ENCODE measurements around the gene TUBB4B.

Gene TUBB4B

GRCh38 chr9:137240841-137241489 lies at the start of gene TUBB4B:
Gene TUBB4B, plus strand, starts transcription at chr9:137241287. Its CDS starts 74 bp downstream, at chr9:137241361.
- TF ChIP-seq, protein P1, sequence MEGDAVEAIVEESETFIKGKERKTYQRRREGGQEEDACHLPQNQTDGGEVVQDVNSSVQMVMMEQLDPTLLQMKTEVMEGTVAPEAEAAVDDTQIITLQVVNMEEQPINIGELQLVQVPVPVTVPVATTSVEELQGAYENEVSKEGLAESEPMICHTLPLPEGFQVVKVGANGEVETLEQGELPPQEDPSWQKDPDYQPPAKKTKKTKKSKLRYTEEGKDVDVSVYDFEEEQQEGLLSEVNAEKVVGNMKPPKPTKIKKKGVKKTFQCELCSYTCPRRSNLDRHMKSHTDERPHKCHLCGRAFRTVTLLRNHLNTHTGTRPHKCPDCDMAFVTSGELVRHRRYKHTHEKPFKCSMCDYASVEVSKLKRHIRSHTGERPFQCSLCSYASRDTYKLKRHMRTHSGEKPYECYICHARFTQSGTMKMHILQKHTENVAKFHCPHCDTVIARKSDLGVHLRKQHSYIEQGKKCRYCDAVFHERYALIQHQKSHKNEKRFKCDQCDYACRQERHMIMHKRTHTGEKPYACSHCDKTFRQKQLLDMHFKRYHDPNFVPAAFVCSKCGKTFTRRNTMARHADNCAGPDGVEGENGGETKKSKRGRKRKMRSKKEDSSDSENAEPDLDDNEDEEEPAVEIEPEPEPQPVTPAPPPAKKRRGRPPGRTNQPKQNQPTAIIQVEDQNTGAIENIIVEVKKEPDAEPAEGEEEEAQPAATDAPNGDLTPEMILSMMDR (IDR thresholded peaks at IDR 0.05), result no peak
- H3K4me3 ChIP-seq, result peak within 1 kb of the TSS; percentile 99
- peak within 1 kb of the TSS; percentile 89 to 100 for H3K27ac ChIP-seq
- DNase-seq (ENCODE audit: low spot score), result peak; percentile 99

GRCh38 chr9:137191691-137192447 lies 49.2 kb upstream of the TUBB4B start:
- Histone ChIP-seq H3K27ac (peak overlapping the region in 1 of 2 donors; percentile 1), H3K4me3 (no peak overlapping the region)
- DNase-seq (ENCODE audit: low spot score), result no peak
- TF ChIP-seq, protein P1 (IDR thresholded peaks at IDR 0.05), result no peak

DNA sequence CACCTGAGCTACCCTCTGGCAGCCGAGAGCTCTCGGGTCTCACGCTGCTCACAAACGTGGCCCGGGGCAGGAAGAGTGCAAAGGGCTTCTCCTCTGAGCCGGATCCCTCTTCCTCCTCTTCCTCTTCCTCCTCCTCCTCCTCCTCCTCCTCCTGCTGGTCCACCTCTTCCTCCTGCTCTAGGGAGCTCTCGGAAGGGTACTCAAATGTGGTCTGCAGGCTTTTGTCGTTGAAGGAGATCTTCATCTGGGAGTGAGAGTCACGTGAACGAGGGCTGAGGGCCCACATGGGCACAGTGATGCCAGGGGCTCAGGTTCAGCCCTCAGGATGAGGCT lies 48.7 kb upstream of the TUBB4B start:
- Histone ChIP-seq H3K4me3 (no peak overlapping the region), H3K27ac (peak overlapping the region in 1 of 2 donors; percentile 1)
- TF ChIP-seq, protein P1 (IDR thresholded peaks at IDR 0.05), result no peak
- DNase-seq (ENCODE audit: low spot score), result no peak

GRCh38 chr9:137192859-137193258 lies 48.2 kb upstream of the TUBB4B start:
- H3K27ac ChIP-seq, result no peak overlapping the region
- DNase-seq (ENCODE audit: low spot score), result no peak
- TF ChIP-seq, protein P1 (IDR thresholded peaks at IDR 0.05), result no peak

DNA sequence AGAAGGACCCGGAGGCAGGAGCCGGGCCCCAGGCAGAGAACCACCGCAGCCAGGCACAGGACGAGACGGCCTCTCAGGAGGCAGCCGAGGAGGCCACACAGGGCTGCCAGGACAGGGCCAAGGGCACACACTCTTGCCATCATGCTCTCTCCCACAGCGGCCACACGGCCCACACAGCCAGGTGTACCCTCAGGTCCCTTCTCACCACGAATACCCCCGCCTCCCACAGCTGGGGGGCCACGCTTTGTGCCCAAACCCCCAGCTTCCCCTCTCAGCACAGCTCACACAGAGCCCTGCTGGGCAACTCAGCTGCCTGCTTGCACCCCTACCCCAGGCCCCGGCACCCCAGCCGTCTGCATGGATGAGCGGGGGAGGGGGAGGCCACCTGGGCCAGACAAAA lies 47.3 kb upstream of the TUBB4B start:
- TF ChIP-seq, protein P1 (IDR thresholded peaks at IDR 0.05), result no peak
- Histone ChIP-seq H3K27ac (no peak overlapping the region), H3K4me3 (no peak overlapping the region)
- DNase-seq (ENCODE audit: low spot score), result no peak

More at GRCh38 chr9:137192859-137193258, 48.2 kb upstream of the TUBB4B start:
- H3K4me3 ChIP-seq, result no peak overlapping the region

- no peak overlapping the region for H3K27ac ChIP-seq
- DNase-seq (ENCODE audit: low spot score), result no peak
- H3K4me3 ChIP-seq, result no peak overlapping the region
Measured at GRCh38 chr9:137194388-137194787, 46.7 kb upstream of the TUBB4B start.

More at GRCh38 chr9:137194388-137194787, 46.7 kb upstream of the TUBB4B start:
- TF ChIP-seq, protein P1 (IDR thresholded peaks at IDR 0.05), result no peak

Data from coronary artery (tissue), 2 donors.